Prostate gland (tissue), 2 donors: ENCODE measurements around the gene ATRN. TPM values are rescaled to one million over a fixed set of nuclear protein-coding genes. Genes with fewer than 3 reads are reported as not detected.
"Not testable (repeated sequence)": the region's sequence is repeated elsewhere in the genome, so short reads cannot be mapped to it uniquely, and the experiment has no call there.

Experiments
- DNase-seq: peaks from one replicate; pipeline ENCODE4 v3.0.0-alpha.2; 2019; ENCODE audit warnings: low spot score
- H3K27ac ChIP-seq, 2 donors: fragments of 200-600 bp; sonication (generic); 2 replicates each; pipeline ENCODE4 v1.5.1; 2017 to 2019
- H3K27me3 ChIP-seq: fragments of 200-600 bp; sonication (generic); replicated peaks from 2 replicates; pipeline ENCODE4 v1.5.1; 2019; ENCODE audit not compliant: insufficient read depth
- H3K36me3 ChIP-seq, 2 donors: fragments of 200-600 bp; sonication (generic); 1 replicate in 1 of 2; 2 replicates in 1 of 2; pipeline versions ENCODE4 v1.5.1 to v1.8.1; 2017 to 2019
- H3K4me1 ChIP-seq: fragments of 200-600 bp; sonication (generic); replicated peaks from 2 replicates; pipeline ENCODE4 v1.5.1; 2019
- H3K4me3 ChIP-seq, 2 donors: fragments of 200-600 bp; sonication (generic); 2 replicates each; pipeline ENCODE4 v1.5.1; 2017 to 2019
- H3K9me3 ChIP-seq: fragments of 200-600 bp; sonication (generic); 2 replicates; pipeline ENCODE4 v1.5.1; 2017
- POLR2A ChIP-seq: fragments of 450-650 bp; IDR thresholded peaks from one replicate; pipeline ENCODE4 v1.6.1; 2016; ENCODE audit warnings: antibody characterized with exemption, mild to moderate bottlenecking
- POLR2AphosphoS5 ChIP-seq: sonication (generic); formaldehyde crosslinking; IDR thresholded peaks from one replicate; pipeline ENCODE4 v1.6.1; 2017; ENCODE audit warnings: antibody characterized with exemption
- WGBS: methylation state at CpG from one replicate; pipeline ENCODE4 v1.1.5; 2018; 5-methylcytosine and 5-hydroxymethylcytosine counted together
- intact Hi-C: fragments of 100-400 bp; cut with DNase I; formaldehyde crosslinking; loops from one replicate; pipeline ENCODE4 v1.14.2; 2022
- total RNA-seq, 2 donors: library from RNA; depleted of rRNA; stranded (reverse); fragments of >200 nt; gene quantifications; one replicate each; pipeline ENCODE4 v1.1.0, GENCODE V29; 2016
- TF ChIP-seq, protein P1 (sequence below), 4 experiments: fragments of 200-600 bp in 2 of 4; fragments of 450-650 bp in 2 of 4; sonication (generic) in 2 of 4; IDR thresholded peaks; 1 replicate in 3 of 4; 2 replicates in 1 of 4; pipeline ENCODE4 v1.5.1; 2016 to 2019; ENCODE audit warnings: antibody characterized with exemption in 4 of 4, mild to moderate bottlenecking in 2 of 4, moderate library complexity in 2 of 4

ATRN gene
- total RNA-seq, 2 donors from 2014 or later, result 34.6 to 38.1 TPM

DNA sequence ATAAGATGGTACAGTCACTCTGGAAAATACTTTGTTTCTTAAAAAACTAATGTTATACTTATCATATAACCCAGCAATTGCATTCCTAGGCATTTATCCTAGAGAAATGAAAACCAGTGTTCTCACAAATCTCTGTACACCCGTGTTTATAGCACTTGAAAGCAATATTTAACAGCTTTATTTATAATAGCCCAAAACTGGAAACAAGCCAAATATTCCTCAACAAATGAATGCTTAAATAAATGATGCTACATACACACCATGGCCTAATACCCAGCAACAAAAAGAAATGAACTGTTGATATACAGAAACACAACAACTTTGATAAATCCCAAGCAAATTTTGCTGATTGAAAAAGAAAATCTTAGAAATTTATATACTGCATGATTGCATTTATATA lies 141.1 kb downstream of the ATRN start:
- Histone ChIP-seq H3K4me1 (no peaks in the 10 kb centered on the region), H3K27ac (no peak overlapping the region), H3K36me3 (no peaks in the 10 kb centered on the region), H3K4me3 (no peak overlapping the region), H3K27me3 (no peaks in the 10 kb centered on the region), H3K9me3 (no peaks in the 10 kb centered on the region)
- TF ChIP-seq POLR2A (no peak), POLR2AphosphoS5 (no peak)
- TF ChIP-seq, protein P1, sequence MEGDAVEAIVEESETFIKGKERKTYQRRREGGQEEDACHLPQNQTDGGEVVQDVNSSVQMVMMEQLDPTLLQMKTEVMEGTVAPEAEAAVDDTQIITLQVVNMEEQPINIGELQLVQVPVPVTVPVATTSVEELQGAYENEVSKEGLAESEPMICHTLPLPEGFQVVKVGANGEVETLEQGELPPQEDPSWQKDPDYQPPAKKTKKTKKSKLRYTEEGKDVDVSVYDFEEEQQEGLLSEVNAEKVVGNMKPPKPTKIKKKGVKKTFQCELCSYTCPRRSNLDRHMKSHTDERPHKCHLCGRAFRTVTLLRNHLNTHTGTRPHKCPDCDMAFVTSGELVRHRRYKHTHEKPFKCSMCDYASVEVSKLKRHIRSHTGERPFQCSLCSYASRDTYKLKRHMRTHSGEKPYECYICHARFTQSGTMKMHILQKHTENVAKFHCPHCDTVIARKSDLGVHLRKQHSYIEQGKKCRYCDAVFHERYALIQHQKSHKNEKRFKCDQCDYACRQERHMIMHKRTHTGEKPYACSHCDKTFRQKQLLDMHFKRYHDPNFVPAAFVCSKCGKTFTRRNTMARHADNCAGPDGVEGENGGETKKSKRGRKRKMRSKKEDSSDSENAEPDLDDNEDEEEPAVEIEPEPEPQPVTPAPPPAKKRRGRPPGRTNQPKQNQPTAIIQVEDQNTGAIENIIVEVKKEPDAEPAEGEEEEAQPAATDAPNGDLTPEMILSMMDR (IDR thresholded peaks at IDR 0.05), result no peak
- 33% methylated on average over 1 of the region's 1 CpG for WGBS
- intact Hi-C loops, result no loop called here
- no peak for DNase-seq

DNA sequence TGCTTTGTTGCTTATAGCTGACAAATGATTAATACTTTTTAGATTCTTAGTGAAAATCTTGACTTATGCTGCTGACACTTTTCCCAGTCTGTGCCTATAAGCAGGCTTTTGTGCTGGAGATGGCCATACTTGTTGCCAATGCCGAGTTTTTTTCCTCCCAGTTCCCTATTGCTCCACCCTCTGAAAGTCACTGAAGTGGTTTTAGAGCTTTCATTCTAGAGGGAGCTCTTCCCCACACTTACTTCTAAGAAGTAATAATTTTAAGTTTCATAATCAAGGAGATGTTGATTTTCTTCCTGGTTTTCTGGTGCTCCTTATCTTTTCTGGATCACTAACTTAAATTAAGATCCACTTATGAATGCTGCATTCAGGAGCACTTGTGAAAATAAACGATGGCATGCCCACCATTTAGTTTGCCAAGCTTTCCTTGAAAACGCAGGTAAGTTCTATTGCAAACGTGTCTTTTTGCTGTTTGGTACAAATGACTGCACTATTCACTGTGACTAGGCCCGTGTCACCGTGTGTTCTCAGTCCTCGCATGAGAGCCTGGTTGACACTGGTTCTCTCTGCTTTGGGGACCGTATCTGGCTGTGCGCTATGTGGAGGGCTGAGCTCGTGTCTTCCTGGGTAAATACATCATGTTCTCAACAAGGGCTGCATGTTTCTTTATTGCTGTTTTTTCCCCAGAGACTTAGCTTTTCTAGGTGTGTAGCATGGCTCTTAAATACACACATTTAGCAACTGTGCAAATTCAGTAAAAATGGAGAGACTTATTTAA lies 142.2 kb downstream of the ATRN start:
- intact Hi-C loops, result no loop called here
- no peak for DNase-seq
- no peak for TF ChIP-seq POLR2A
- TF ChIP-seq, protein P1 (IDR thresholded peaks at IDR 0.05), result no peak
- no peak for TF ChIP-seq POLR2AphosphoS5
- Histone ChIP-seq H3K27ac (peak overlapping the region in 1 of 2 donors; percentile 64), H3K36me3 (no peaks in the 10 kb centered on the region), H3K9me3 (no peaks in the 10 kb centered on the region), H3K4me1 (no peaks in the 10 kb centered on the region), H3K4me3 (no peak overlapping the region), H3K27me3 (no peaks in the 10 kb centered on the region)
- WGBS, result 54% methylated on average over 10 of the region's 10 CpGs

DNA sequence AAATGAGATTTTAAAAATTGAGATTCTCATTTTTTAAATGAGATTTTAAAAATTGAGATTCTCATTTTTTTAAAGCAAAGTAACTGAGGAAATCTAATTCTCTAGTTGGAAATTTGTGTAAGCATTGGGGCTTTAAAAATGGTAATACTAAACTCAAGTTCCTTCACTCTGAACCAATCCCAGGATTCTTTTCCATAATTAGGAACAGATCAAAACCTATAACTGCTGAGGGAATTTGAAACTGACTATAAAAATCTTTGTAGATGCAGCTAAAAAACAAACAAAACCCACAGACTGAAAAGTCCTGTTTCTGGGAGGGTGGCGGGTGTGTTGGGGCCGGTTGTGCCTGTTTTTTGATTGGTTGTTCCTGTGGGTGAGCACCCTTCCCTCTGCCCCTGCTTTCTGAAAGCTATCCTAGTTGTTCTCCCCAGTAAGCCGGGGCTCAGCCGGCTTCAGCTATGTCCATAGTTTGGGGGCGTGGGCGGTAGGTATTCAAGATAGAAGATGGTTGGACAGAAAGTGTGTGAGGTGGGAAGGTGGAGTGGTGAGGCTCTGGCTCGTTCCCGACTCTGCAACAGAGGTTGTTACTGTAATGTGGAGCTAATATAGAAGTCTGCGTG lies 143.1 kb downstream of the ATRN start:
- peak; percentile 27 for DNase-seq
- H3K27ac ChIP-seq, result peak overlapping the region; percentile 32 to 69
- no peaks in the 10 kb centered on the region for H3K9me3 ChIP-seq
- no peaks in the 10 kb centered on the region for H3K4me1 ChIP-seq
- H3K36me3 ChIP-seq, result no peaks in the 10 kb centered on the region
- intact Hi-C loops, result no loop called here
- H3K27me3 ChIP-seq, result no peaks in the 10 kb centered on the region
- TF ChIP-seq POLR2A, result no peak
- peak; percentile 29 for TF ChIP-seq POLR2AphosphoS5
- 16% methylated on average over 9 of the region's 9 CpGs for WGBS
- peak overlapping the region in 1 of 2 donors; percentile 16 for H3K4me3 ChIP-seq

DNA sequence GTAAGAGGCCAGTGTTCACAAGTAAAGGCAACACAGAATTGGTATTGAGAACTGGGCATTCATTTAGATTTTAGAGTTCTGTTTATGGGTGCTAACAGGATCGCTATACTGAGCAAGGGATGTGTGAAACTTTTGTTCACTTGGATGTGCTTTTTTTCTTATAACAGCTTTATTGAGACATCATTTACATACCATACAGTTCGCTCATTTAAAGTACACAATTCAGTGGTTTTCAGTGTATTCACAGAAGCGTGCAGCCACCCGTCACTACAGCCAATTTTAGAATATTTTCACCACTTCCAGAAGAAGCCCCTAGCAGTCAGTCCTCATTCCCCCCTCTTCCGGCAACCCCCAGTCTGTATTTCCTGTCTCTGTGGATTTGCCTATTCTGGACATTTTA lies 143.6 kb downstream of the ATRN start:
- DNase-seq, result no peak
- peak overlapping the region; percentile 32 to 69 for H3K27ac ChIP-seq
- H3K27me3 ChIP-seq, result no peaks in the 10 kb centered on the region
- 59% methylated on average over 5 of the region's 5 CpGs for WGBS
- TF ChIP-seq POLR2A, result no peak
- TF ChIP-seq, protein P1 (IDR thresholded peaks at IDR 0.05), result no peak
- no peak for TF ChIP-seq POLR2AphosphoS5
- intact Hi-C loops, result no loop called here
- no peaks in the 10 kb centered on the region for H3K36me3 ChIP-seq
- H3K4me1 ChIP-seq, result no peaks in the 10 kb centered on the region
- H3K4me3 ChIP-seq, result peak overlapping the region in 1 of 2 donors; percentile 16
- H3K9me3 ChIP-seq, result no peaks in the 10 kb centered on the region

DNA sequence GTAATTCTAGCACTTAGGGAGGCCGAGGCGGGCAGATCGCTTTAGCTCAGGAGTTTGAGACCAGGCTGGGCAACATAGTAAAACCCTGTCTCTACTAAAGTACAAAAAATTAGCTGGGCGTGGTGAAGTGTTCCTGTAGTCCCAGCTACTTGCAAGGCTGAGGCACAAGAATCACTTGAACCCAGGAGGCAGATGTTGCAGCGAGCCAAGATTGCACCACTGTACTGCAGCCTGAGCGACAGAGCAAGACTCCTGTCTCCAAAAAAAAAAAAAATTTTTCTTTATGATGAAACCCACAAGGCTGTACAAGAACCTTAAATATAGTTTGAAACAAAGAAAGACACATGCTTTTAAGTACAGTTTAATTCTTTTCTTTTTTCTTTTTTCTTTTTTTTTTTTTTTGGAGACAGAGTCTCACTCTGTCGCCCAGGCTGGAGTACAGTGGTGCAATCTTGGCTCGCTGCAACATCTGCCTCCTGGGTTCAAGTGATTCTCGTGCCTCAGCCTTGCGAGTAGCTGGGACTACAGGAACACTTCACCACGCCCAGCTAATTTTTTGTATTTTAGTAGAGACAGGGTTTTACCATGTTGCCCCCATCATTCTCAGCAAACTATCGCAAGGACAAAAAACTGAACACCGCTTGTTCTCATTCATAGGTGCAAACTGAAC lies 144.5 kb downstream of the ATRN start:
- H3K9me3 ChIP-seq, H3K4me1 ChIP-seq, H3K27me3 ChIP-seq, intact Hi-C loops, H3K36me3 ChIP-seq, H3K27ac ChIP-seq, H3K4me3 ChIP-seq, DNase-seq: not testable (repeated sequence)
- 90% methylated on average over 13 of the region's 13 CpGs for whole genome bisulfite sequencing
